A549 treated with RU486 at 1 μM for 4 hours (cell line): ENCODE data around the gene CCR5. TPM values are rescaled to one million over a fixed set of nuclear protein-coding genes. Genes with fewer than 3 reads are reported as not detected.

ENCODE experiments used
- total RNA-seq: library from RNA; stranded (reverse); fragments of 200-300 nt; extraction: Qiagen RNA extraction; gene quantifications from 5 replicates; pipeline ENCODE4 v1.2.3, GENCODE V29; 2022; ENCODE audit warnings: low read depth

The CCR5 gene
- not detected in 5 replicates for total RNA-seq

GRCh38 chr3:46370839-46371518 lies at the start of gene CCR5:
Gene CCR5, plus strand, starts transcription at chr3:46370946. Its CDS starts 1,957 bp downstream, at chr3:46372903.

GRCh38 chr3:46353647-46354410 lies 16.9 kb upstream of the CCR5 start, which contains the start of gene CCR2:
Gene CCR2, plus strand, starts transcription at chr3:46354111. Its CDS starts 3,417 bp downstream, at chr3:46357528.

DNA sequence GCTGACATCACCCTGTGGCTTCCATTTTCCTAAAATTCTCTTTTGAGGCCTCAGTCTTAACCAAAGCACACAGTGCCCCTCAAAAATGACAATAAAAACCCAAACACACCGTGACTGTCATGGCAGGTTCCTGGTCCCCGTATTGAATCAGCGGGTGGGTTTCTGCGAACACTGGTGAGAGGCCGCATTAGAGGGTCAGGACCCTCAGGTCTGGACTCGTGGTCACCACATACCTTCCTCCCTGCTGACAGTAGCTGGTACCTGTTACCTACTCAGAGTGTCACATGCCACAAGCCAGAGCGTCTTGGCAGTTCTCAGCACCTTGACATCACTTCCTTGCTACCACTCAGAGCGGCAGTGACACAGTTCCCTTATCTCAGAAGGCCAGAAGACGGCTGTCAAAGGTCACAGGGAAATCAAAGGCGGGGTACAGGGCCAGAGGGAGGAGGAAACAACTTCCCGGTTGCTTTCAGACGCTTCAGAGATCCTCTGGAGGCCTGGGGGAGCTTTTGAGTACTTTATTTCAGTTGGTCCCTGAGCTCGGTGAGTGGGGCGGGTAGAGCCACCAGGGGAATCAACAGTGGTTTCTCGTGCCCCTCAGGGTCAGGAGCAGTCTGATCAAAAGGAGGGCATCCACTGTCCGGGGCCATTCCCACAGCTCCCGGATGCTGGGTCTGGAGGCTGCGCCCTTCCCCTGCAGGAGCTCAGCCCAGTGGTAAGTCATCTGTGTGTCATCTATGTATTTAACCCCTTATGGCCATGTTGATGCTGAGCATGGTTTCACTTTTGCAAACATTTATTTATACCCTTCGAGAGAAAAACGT lies 36.3 kb downstream of the CCR5 start, which contains the start of the genes CCR5AS and CCRL2:
CCR5AS (minus strand) TSS at position 279 of the 824 bp plus-strand sequence.
CCRL2 (plus strand) TSS at position 472 of the 824 bp plus-strand sequence. CDS start 821 bp downstream, outside the sequence.

Other genes with a start within 250 kb of the CCR5 start
- 0.05 TPM in 1 of 5 replicates, not detected in the others for gene CCR1, start 162.6 kb upstream of the CCR5 start, total RNA-seq
- not detected in 5 replicates for gene CCR3, start 128.5 kb upstream of the CCR5 start, total RNA-seq
- gene CCR2, start 16.8 kb upstream of the CCR5 start, total RNA-seq = not detected in 5 replicates
- 0.12 to 0.43 TPM (median 0.23 TPM) in 4 of 5 replicates, not detected in the other for gene CCRL2, start 36.3 kb downstream of the CCR5 start, total RNA-seq
- gene LTF, start 94.0 kb downstream of the CCR5 start, total RNA-seq = not detected in 5 replicates
- not detected in 5 replicates for gene RTP3, start 127.0 kb downstream of the CCR5 start, total RNA-seq
- not detected in 5 replicates for gene LRRC2, start 195.4 kb downstream of the CCR5 start, total RNA-seq
- gene FAM240A, start 241.6 kb downstream of the CCR5 start, total RNA-seq = not detected in 5 replicates